Mesothelial cell of epicardium (in vitro differentiated cells): Measurements from ENCODE around the gene ATF3. TPM values are rescaled to one million over a fixed set of nuclear protein-coding genes. Genes with fewer than 3 reads are reported as not detected.
"Not testable (repeated sequence)": the region's sequence is repeated elsewhere in the genome, so short reads cannot be mapped to it uniquely, and the experiment has no call there.

Experiments used
- DNase-seq, 2 experiments: peaks; one replicate each; pipeline ENCODE4 v3.0.0; 2021; ENCODE audit warnings: low spot score in 2 of 2; ENCODE audit not compliant: unreplicated experiment in 2 of 2
- H3K27ac Mint-ChIP-seq: 2 replicates; pipeline ENCODE4 v1.8.0; 2021; ENCODE audit warnings: mixed read lengths
- H3K27me3 Mint-ChIP-seq: 2 replicates; pipeline ENCODE4 v1.8.0; 2021; ENCODE audit warnings: low read depth, mixed read lengths
- H3K36me3 Mint-ChIP-seq: 2 replicates; pipeline ENCODE4 v1.8.0; 2021; ENCODE audit warnings: mixed read lengths
- H3K4me1 Mint-ChIP-seq: 2 replicates; pipeline ENCODE4 v1.8.0; 2021; ENCODE audit warnings: mixed read lengths
- H3K4me3 Mint-ChIP-seq: 2 replicates; pipeline ENCODE4 v1.8.0; 2021; ENCODE audit warnings: mild to moderate bottlenecking, moderate library complexity, mixed read lengths
- H3K9me3 Mint-ChIP-seq: 2 replicates; pipeline ENCODE4 v1.8.0; 2021; ENCODE audit warnings: mixed read lengths
- CTCF ChIP-seq: fragments of 200-600 bp; sonication (generic); IDR thresholded peaks from one replicate; pipeline ENCODE4 v1.5.0; 2021; ENCODE audit warnings: antibody characterized with exemption; ENCODE audit not compliant: unreplicated experiment
- total RNA-seq: library from RNA; stranded (reverse); gene quantifications from 3 replicates; pipeline ENCODE4 v1.2.1, GENCODE V29; 2021

Gene ATF3
- total RNA-seq, 1 donor from 2014 or later = 147 TPM

- Mint-ChIP-seq H3K9me3 (peaks cover 7% of the 10 kb centered on the region), H3K27me3 (peaks cover 13% of the 10 kb centered on the region), H3K27ac (no peak overlapping the region), H3K4me1 (peaks cover 27% of the 10 kb centered on the region), H3K4me3 (no peak overlapping the region), H3K36me3 (no peaks in the 10 kb centered on the region)
- DNase-seq = no peak
- no peak for TF ChIP-seq CTCF
Measured at GRCh38 chr1:212635141-212635631, 26.6 kb downstream of the ATF3 start.

- Mint-ChIP-seq H3K36me3 (no peaks in the 10 kb centered on the region), H3K4me1 (peaks cover 27% of the 10 kb centered on the region), H3K27ac (no peak overlapping the region), H3K9me3 (peaks cover 12% of the 10 kb centered on the region), H3K4me3 (no peak overlapping the region), H3K27me3 (peaks cover 10% of the 10 kb centered on the region)
- TF ChIP-seq CTCF = no peak
- DNase-seq = no peak
Measured at GRCh38 chr1:212637902-212638301, 29.3 kb downstream of the ATF3 start.

- TF ChIP-seq CTCF = no peak
- H3K36me3 Mint-ChIP-seq = no peaks in the 10 kb centered on the region
- no peak overlapping the region for H3K4me3 Mint-ChIP-seq
- H3K27ac Mint-ChIP-seq = no peak overlapping the region
- peaks cover 10% of the 10 kb centered on the region for H3K27me3 Mint-ChIP-seq
- H3K9me3 Mint-ChIP-seq = peaks cover 12% of the 10 kb centered on the region
- H3K4me1 Mint-ChIP-seq = peaks cover 27% of the 10 kb centered on the region
- no peak for DNase-seq
Measured at GRCh38 chr1:212638492-212639151, 30.1 kb downstream of the ATF3 start.

- not testable (repeated sequence) for H3K4me3 Mint-ChIP-seq, H3K9me3 Mint-ChIP-seq, DNase-seq, H3K36me3 Mint-ChIP-seq, H3K27ac Mint-ChIP-seq
- H3K4me1 Mint-ChIP-seq = peaks cover 27% of the 10 kb centered on the region
- peaks cover 10% of the 10 kb centered on the region for H3K27me3 Mint-ChIP-seq
Measured at GRCh38 chr1:212639524-212639923, 31.0 kb downstream of the ATF3 start.

GRCh38 chr1:212640223-212640878 lies 31.8 kb downstream of the ATF3 start:
- H3K36me3 Mint-ChIP-seq = no peaks in the 10 kb centered on the region
- H3K4me3 Mint-ChIP-seq = no peak overlapping the region
- no peak overlapping the region for H3K27ac Mint-ChIP-seq
- DNase-seq = no peak
- H3K4me1 Mint-ChIP-seq = peaks cover 22% of the 10 kb centered on the region
- TF ChIP-seq CTCF = no peak
- peaks cover 5% of the 10 kb centered on the region for H3K9me3 Mint-ChIP-seq
- peaks cover 10% of the 10 kb centered on the region for H3K27me3 Mint-ChIP-seq

GRCh38 chr1:212641956-212642355 lies 33.4 kb downstream of the ATF3 start:
- peaks cover 5% of the 10 kb centered on the region for H3K9me3 Mint-ChIP-seq
- H3K27me3 Mint-ChIP-seq = peaks cover 10% of the 10 kb centered on the region
- no peaks in the 10 kb centered on the region for H3K36me3 Mint-ChIP-seq
- no peak for DNase-seq
- peaks cover 6% of the 10 kb centered on the region for H3K4me1 Mint-ChIP-seq
- H3K4me3 Mint-ChIP-seq = no peak overlapping the region
- no peak overlapping the region for H3K27ac Mint-ChIP-seq
- TF ChIP-seq CTCF = no peak
